DMS114 treated with DMSO at 0.1 percent for 48 hours (cell line): ENCODE data around the gene ECSCR.
"Not testable (repeated sequence)": the region's sequence is repeated elsewhere in the genome, so short reads cannot be mapped to it uniquely, and the experiment has no call there.

Source experiments
- DNase-seq: peaks from one replicate; lab custom pipeline; 2025; ENCODE audit not compliant: unreplicated experiment; lab: John Stamatoyannopoulos, UW

Gene ECSCR, protein sequence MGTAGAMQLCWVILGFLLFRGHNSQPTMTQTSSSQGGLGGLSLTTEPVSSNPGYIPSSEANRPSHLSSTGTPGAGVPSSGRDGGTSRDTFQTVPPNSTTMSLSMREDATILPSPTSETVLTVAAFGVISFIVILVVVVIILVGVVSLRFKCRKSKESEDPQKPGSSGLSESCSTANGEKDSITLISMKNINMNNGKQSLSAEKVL

DNA sequence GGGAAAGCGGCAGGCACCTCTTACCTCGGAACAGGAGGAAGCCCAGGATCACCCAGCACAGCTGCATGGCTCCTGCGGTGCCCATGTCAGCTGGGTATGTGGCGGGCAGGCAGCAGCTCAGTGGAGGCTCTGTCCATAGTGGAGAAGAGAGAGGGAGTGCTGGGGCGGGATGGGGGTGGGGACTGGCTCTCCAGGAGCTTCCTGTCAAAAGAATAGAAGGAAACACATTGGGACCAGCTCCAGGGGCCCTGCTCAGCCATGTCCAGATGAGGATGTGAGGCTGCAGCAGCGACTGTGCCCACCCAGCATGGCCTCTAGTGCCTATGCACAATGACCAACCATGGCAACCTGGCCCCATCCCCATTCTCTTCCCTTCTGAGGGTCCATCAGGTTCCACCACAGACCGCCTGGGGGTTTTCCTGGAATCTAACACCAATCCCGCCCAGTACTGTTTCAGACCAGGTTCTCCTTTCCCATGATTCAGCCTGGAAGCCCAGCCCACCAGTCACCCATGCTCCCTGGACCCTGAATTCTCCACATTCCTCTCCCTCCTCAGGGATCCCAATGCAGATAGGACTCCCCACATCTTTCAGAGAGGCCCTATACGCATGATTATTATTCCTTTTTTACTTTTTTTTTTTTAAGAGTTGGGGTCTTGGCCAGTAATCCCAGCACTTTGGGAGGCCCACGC lies at the start of gene ECSCR:
Gene ECSCR (minus strand): TSS at position 158 of the 691 bp plus-strand sequence. CDS start 73 bp downstream, at position 85.
- DNase-seq = no peak

DNA sequence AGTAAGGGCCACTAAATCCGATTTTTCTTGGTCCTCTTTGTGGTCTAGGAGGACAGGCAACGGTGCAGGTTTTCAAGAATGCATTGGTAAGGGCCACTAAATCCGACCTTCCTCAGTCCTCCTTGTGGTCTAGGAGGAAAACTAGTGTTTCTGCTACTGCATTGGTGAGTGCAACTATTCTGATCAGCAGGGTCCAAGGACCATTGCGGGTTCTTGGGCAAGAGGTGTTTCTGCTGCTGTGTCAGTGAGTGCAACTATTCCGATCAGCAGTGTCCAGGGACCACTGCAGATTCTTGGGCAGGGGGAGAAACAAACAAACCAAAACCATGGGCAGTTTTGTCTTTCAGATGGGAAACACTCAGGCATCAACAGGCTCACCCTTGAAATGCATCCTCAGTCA lies 42.2 kb upstream of the ECSCR start:
- DNase-seq = not testable (repeated sequence)

DNA sequence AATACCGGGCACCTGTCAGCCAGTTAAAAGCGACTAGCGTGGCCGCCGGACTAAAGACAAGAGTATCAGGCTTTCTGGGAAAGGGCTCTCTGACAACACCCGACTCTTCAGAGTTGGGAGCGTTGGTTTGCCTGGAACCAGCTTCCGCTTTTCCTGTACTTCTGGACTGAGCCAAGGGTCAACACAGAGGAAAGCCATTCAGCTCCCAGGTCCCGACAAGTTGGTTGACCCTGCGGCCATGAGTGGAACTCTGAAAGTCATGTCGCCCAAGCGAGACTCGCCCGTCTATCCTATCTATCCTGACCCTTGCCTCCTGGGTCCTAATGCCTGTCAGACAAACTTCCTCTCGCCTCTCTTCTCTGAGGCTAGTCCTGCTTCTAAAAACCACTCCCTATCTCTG lies 41.3 kb upstream of the ECSCR start:
- DNase-seq = not testable (repeated sequence)

DNA sequence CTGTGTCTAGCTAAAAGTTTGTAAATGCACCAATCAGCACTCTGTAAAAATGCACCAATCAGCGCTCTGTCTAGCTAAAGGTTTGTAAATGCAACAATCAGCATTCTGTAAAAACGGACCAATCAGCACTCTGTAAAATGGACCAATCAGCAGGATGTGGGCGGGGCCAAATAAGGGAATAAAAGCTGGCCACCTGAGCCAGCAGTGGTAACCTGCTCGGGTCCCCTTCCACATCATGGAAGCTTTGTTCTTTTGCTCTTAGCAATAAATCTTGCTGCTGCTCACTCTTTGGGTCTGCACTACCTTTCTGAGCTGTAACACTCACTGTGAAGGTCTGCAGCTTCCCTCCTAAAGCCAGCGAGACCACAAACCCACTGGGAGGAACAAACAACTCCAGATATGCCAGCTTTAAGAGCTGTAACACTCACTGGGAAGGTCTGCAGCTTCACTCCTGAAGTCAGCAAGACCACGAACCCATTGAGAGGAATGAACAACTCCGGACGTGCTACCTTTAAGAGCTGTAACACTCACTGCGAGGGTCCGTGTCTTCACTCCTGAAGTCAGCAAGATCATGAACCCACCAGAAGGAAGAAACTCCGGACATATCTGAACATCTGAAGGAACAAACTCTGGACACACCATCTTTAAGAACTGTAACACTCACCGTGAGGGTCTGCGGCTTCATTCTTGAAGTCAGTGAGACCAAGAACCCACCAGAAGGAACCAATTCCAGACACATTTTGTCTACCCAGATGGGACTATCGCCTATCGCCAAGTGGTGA lies 40.7 kb upstream of the ECSCR start:
- DNase-seq = not testable (repeated sequence)

DNA sequence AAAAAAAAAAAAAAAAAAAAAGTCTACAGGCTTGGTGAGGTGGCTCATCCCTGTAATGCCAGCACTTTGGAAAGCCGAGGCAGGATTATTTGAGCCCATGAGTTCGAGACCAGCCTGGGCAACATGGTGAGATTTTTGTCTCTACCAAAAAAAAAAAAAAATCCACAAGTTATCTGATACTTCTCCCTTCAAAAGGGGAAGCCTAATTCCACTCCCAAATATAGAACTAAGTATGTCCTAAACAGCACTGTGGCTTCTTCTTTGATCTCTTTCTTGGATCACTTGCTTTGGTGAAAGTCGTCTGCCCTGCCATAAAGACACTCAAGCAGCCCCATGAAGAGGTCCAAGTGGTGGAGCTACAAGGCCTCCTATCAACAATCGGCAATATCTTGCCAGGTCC lies 38.8 kb upstream of the ECSCR start:
- no peak for DNase-seq

DNA sequence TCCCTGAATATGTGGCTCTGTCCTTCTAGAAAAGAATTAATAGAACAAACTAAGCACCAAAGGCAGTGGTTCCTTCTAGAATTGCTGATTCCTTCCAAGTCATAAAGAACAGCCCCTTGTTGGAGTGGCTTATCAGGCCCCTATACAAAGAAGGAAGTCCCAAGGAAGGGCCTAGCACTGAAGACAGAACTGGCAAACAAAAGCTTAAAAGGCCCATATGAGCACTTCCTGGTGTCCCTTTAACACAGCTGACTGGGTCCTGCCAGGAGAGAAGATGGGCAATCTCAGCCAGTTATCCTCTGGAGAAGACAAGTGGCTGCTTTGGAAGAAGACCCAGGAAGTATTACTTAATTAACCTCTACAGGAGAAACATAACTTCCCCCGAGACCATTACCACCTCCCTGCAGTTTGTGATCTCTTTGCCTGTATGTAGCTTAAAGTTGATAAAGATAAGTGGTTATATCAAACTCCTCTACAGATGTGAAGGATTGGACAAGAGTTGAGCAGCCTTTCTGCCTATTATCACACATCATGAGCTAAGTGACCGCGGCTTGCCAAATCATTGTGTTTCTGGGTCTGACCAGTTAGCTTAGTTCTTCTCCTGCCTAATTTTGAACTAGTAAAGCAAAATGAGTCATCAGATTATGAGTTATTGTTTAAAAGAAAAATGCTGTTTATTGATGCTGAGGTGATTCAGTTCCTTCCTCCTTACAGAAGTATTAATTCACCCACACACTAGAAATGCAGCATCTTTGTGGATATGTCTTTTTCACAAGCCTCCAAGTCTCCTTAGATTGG lies 33.3 kb upstream of the ECSCR start:
- DNase-seq = no peak

DNA sequence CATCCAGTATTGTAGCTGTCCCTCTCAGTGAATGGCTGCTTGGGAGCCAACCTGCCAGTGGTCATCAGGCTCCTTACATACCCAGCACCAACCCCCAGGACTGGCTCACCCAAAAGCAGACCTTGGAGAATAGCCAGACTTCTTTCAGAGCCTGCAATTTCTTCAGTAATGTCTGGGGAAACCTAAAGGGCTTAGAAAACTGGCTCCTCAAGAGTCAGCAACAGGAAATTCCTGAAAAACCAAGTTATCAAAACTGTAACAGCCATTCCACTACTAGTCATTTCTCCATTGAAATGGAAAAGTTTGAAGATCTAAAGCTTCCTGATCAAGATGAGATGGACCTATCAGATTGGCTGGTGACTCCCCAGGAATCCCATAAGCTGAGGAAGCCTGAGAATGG lies 32.3 kb upstream of the ECSCR start:
- DNase-seq = no peak

DNA sequence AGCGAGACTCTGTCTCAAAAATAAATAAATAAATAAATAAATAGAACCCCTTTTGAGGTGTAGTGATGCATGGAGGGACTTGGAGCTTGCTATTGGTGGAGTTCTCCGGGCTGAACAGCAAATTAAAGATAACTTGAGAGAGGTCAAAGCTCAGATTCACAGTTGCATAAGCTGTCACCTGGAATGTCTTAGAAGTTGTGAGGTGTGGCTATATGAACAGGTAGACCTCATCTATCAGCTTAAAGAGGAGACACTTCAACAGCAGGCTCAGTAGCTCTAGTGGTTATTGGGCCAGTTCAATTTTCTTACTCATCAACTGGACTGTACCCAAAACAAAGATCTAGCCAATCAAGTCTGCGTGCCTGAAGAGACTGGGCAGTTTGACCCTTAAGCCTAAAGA lies 31.7 kb upstream of the ECSCR start:
- DNase-seq = no peak

DNA sequence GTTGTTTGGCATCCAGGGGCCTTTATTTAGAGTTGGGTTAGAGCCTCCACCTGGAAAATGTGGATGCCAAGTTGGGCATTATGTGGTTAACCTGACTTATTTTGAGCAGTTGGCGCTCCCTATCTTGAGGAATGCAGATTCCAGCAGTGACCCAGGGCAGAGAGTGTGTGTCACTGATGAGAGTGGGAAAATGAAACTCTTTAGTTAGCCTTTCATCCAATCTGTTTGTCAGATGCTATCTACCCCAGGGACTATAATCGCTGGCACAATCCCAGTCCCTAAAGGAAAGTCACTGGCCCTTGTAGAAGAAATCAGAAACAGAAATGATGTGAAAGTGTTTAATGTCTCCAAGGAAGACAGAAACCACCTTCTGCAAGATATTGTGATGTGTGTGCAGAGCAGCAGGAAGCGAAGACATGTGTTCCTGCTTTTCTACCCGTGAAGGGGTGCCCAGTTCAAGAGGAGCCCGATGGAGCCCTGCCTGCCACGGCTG lies 30.2 kb upstream of the ECSCR start:
- no peak for DNase-seq

DNA sequence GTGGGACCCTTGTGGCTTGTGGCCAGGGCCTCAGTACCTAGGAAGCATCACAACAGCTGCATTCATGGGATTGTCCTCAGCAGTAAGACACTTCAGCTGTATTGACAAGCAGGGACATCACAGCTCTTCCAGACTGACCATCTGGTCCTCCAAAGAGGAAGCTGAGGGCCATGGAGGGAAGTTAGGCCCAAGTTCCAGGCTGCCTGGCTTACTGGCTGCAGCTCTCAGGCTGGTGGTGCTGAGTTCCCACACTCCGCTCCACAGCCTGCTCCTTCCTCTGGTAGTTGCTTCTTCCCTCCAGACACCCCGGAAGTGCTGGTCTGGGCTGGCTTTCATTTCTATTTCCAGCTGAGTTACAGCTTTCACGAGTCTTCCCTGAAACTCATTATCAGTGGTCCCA lies 25.7 kb upstream of the ECSCR start:
- no peak for DNase-seq

DNA sequence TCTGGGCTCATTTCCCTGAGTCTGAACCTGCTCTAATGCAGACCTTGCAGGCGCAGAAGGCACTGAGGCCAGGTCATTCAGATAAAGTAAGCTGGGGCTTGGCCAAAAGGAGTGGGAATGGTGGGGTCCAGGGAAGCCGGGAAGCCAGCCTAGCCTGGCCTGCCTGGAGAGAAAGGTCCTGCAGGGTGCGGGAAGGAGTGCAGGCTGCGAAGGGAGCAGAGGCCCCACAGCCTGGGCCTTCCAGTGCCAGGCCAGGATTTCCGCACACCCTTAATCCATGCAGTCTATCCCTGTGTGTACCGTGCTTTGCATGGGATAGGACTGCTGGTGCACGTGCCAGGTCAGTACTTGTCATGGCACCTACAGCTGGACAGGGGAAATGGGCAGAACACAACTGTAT lies 23.7 kb upstream of the ECSCR start:
- no peak for DNase-seq

DNA sequence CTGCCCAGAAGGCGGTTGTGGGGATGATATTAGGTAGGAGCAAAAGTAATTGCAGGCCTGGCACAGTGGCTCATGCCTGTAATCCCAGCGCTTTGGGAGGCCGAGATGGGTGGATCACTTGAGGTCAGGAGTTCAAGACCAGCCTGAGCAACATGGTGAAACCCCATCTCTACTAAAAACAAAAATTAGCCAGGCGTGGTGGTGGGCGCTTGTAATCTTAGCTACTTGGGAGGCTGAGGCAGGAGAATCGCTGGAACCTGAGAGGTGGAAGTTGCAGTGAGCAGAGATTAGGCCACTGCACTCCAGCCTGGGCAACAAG lies 20.3 kb upstream of the ECSCR start:
- DNase-seq = not testable (repeated sequence)

DNA sequence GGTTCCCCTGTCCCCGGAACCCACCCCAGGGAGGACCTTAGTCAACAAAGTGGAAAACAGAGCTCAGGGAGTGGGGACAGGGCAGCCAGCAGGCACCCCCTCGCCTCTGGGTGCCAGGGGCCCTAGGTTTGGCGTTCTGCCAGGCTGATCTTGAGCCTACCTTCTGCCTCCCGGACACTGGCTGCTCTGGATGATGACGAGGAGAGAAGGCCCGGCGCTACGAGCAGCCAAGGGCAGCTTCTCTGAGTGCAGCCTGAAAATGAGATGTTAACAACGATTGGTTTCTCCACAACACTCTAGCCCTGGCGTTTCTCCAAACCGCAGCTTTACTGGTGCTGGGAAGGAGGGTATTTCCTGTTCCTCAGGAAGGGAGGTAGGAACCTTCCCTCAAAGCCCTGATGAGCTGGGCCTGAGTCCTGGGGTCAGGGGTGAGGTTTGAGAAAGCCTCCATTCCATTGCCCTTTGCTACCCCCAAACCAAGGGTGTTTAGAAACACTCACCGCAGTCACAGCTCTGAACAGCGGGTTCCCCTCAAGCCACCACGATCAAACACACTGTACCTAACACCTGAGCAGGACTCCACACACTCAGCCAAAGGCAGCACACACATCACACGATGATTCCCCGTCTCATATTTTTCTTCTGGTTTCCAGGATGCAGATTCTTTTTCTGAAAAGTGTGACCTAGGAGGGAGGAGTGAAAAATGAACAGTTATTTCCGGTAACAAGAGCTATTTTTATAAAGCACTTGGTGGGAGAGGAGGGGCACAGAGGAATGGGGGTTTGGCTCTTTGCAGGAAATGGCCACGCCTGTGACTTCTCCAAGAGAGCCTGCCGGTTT lies 19.7 kb upstream of the ECSCR start, which contains the start of gene STING1:
Gene STING1 (minus strand): TSS at position 709 of the 840 bp plus-strand sequence. CDS start 1,054 bp downstream, outside the sequence.
- no peak for DNase-seq

DNA sequence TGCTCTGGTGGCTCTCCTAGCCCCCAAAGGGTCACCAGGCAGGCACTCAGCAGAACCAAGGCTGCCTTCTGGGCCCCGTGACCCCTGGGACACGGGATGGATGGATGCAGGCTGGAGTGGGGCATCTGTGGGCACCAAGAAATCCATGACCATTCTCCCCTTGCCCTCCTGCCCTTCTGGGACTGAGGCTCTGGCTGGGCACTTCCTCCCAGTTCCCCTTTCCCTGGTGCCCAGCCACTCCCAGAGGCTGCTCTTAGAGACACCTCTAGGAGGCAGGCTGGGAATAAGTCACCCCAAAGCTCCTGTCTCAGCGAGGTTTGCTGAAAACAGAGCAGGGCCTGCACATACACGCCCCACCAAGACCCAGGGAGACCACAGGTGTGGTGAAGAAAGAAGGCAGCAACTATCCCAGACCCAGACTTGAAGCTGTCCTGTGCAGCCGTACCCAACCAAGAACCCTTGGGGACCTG lies 19.1 kb upstream of the ECSCR start:
- no peak for DNase-seq

DNA sequence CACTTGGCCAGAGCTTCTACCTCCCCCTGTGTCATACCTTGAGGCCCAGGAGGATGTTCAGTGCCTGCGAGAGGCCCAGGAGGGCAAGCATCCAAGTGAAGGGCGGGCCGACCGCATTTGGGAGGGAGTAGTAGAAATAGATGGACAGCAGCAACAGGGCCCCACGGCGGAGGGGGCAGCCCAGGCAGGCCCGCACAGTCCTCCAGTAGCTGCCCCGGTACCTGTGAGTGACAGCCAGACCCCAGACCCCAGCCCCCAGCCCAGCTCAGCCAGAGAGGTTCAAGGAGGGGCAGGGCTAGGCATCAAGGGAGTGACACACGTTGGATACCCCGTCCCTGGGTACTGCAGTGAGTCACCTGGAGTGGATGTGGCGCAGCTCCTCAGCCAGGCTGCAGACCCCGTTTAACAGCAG lies 18.6 kb upstream of the ECSCR start:
- no peak for DNase-seq

DNA sequence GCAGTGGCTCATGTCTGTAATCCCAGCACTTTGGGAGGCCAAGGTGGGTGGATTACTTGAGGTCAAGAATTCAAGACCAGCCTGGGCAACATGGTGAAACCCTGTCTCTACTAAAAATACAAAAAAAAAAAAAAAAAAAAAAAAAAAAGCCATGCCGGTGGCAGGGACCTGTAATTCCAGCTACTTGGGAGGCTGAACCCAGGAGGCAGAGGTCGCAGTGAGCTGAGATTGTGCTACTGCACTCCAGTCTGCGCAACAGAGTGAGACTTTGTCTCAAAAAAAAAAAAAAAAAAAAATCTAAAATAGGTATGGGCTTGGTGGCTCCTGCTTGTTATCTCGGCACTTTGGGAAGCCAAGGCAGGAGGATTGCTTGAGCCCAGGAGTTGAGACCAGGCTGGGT lies 17.2 kb upstream of the ECSCR start:
- not testable (repeated sequence) for DNase-seq

DNA sequence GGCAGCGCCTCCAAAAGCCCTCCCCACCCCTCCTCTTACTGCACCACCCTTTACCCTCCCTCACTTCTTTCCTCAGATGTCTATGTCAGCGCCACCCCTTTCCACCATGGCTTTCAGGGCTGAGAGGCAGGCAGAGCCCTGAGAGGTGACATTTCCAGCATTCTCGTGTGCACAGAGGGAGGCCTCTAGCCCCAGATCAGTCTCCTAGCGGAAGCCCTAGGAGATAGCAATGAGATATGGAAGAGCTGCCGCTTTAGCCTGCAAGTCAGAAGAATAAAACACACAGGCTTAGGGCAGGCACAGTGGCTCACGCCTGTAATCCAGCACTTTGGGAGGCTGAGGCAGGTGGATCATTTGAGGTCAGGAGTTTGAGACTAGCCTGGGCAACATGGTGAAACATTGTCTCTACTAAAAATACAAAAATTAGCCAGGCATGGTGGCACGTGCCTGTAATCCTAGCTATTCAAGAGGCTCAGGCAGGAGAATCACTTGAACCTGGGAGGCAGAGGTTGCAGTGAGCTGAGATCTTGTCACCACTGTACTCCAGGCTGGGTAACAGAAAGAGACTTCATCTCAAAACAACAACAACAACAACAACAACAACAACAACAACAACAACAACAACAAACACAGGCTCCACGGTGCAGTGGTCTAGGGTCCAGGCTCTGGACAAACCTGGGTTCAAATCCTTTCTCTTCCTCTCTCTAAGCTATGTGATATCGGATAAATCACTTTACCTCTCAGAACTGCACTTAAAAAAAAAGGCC lies 16.3 kb upstream of the ECSCR start:
- not testable (repeated sequence) for DNase-seq

DNA sequence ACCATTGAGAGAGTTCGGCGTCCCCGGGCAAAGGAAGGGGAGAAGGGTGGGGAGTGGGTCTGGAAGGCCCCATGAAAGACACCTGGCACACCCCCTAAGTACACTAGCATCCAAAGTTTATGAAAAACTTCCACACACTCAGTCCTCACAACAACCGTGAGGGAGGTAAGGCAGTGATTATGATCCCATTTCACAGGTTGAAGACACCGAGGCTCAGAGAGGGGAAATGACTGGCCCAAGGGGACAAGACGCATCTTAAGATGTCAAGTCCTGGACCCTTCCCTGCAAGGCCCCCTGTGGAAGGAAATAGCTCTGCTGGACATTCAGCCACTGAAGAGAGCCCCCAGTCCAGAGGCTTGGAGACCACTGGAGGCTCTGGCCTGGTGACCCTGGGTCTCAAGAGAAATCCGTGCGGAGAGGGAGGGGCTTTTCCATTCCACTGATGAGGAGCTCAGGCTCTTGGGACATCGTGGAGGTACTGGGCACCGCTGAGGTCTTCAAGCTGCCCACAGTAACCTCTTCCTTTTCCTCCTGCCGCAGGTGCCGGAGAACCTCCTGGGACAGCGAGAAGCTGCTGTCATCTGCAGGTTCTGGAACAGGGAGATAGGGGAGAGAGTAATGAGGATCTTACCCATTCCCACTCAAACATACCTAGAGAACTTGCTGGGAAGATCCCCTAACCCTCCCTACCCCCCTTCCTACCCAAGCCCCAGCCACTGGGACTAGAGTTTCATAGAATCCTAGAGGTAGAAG lies 13.5 kb upstream of the ECSCR start:
- DNase-seq = no peak
